ENCODE results near the gene PCBP3. TPM values are rescaled to one million over a fixed set of nuclear protein-coding genes. Genes with fewer than 3 reads are reported as not detected.
"Not testable (repeated sequence)": the region's sequence is repeated elsewhere in the genome, so short reads cannot be mapped to it uniquely, and the experiment has no call there.

PCBP3 gene
- polyA plus RNA-seq (2013, experiment 1 of 2; ENCODE audit: insufficient read length): 6.5 TPM
- polyA plus RNA-seq (2013, experiment 2 of 2; ENCODE audit: insufficient read length): 5.8 TPM

- peak; percentile 96 for DNase-seq
Observed at GRCh38 chr21:45643021-45643980, at the start of gene PCBP3. Gene PCBP3, plus strand, starts transcription at chr21:45643725. Its CDS starts 206,361 bp downstream, at chr21:45850086.

DNA sequence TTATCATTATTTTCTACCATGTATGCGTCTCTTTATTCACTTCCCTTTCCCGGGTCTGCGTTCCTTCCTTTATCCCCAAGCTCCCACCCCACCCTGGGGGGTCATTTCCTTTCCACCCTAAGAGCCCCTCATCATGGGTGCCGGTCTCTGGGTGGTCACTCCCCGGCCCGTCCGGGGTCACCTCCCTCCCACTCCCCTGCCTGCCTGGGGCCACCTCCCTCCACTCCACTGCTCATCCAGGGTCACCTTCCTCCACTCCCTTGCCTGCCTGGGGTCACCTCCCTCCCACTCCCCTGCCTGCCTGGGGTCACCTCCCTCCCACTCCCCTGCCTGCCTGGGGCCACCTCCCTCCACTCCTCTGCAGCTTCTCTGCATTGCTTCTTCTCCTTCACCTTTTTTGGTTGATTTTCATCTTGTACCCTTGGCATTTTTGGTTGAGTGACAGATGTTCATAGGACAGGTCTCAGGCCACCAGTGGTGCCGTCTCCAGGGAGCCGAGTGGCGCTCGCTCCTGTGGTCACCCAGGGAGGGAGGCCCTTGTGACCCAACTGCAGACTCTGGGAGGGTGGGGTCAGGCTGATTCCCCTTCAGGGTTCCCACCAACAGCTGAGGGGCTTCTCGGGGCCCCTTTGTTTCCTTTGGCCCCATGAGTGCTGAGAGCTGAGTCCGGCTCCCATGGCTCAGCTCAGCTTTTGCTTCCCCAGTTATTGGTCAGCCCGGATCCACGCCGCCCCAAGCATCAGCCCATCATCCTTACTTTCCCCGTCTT, 48.6 kb upstream of the PCBP3 start:
- DNase-seq: no peak

DNA sequence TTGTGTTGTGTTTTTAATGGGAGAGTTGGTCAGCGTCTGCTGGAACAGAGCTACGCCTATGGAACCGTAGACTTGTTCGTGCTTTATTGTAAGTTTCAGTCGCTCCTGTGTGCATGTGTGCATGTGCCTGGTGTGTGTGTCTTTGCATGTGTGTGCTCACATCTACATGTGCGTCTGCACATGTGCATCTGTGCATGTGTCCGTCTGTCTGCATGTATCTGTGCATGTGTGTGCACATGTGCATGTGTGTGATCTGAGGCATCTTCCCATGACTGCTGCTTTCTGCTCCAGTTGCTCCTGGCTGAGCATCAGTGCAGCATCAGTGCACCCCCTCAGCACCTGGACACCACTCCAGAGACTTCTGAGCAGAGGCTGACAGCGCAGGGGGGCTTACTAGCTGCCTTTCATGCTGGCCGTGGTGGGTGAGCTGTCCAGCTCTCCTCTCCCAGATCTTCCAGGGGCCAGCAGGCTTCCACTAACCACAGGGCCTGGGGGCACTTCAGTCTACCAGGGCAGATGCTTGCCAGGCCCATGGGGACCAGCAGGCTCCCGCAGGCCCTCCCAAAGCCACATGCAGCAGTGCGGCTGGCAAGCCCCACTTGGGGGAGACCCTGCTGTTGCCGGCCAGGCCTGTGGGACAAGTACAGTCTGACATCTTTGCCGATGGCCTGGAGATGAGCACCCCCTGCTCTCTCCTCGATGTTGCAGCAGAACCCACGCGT, 47.8 kb upstream of the PCBP3 start:
- DNase-seq: no peak

DNA sequence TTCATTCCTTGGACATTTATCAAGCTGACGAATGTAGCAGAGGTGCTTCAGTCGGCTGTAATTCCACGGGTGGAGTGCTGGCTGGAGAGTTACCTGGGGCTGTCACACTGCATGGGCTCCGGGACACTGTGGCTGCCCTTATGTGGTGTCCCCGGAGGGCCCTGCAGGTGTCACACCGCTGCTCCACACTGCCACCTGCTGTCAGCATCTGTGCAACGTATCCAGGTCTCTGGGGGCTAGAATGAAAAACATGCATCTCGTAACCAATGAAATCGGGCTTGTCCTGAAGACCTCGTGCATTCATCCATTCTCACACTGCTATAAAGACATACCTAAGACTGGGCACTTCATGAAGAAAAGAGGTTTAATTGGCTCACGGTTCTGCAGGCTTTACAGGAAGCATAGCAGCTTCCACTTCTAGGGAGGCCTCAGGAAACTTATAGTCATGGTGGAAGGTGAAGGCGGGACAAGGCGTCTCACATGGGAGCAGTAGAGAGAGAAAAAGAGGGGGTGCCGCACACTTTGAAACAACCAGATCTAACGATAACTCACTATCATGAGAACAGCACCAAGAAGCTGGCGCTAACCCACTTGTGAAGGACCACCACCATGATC, 46.7 kb upstream of the PCBP3 start:
- peak; percentile 33 for DNase-seq

GRCh38 chr21:45598109-45598508, 45.4 kb upstream of the PCBP3 start:
- DNase-seq: no peak

GRCh38 chr21:45598666-45599065, 44.9 kb upstream of the PCBP3 start:
- no peak for DNase-seq

DNA sequence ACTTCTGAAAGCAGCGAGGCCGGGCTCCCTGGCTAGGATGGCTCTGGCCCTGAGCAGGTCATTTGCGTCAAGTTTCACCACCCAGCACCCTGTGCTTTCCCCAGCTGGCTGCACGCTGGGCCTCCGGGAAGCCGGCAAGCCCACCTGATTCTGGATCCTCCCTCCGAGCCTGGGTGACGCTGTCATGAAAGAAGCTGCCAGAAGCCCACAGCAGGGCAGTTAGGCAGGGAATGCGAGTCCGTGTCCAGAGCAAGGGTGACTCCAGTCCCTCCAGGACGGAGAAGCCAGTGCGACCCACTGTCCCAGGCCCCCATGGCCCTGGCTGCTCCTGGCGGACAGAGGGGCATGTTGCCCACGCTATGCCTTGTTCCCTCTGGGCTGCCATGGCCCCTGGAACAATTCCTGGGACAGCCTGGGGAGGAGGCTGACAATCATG, 44.4 kb upstream of the PCBP3 start:
- DNase-seq: no peak

- no peak for DNase-seq
Observed at GRCh38 chr21:45600248-45600647, 43.3 kb upstream of the PCBP3 start.

DNA sequence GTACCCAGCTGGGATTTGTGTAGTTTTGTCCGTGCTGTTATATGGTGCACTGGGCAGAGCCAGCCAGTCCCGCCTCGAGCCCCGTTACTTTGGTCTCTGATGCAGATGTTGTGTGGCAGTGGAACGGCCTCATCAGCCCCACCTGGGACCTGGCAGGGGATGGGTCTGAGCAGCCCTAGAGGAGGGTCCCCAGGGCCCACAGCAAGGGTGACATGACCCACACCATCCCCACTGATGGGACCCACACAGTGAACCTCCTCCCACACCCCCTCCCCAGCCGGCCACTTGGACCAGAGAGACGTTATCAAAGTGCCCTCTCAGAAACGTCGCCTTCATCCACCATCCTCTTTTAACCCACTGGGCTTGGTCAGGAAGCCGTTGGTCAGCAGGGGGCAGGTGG, 42.0 kb upstream of the PCBP3 start:
- DNase-seq: no peak

DNA sequence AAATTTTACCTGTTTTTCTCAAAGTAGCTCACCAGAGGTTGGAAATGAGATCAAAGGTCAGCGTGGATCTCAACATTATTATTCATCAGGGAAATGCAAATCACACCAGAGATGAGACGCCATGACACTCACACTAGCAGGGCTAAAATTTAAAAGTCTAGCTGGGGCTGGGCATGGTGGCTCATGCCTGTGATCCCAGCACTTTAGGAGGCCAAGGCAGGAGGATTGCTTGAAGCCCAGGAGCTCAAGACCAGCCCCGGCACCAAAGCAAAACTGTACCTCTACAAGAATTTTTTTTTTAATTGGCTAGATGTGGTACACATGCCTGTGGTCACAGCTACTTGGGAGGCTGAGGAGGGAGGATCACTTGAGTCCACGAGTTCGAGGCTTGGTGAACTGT, 41.4 kb upstream of the PCBP3 start:
- no peak for DNase-seq

GRCh38 chr21:45603481-45603880, 40.0 kb upstream of the PCBP3 start:
- no peak for DNase-seq

GRCh38 chr21:45604681-45605080, 38.8 kb upstream of the PCBP3 start:
- DNase-seq: not testable (repeated sequence)

- DNase-seq: no peak
Observed at GRCh38 chr21:45607021-45607908, 36.3 kb upstream of the PCBP3 start.

GRCh38 chr21:45607909-45608295, 35.6 kb upstream of the PCBP3 start:
- no peak for DNase-seq

DNA sequence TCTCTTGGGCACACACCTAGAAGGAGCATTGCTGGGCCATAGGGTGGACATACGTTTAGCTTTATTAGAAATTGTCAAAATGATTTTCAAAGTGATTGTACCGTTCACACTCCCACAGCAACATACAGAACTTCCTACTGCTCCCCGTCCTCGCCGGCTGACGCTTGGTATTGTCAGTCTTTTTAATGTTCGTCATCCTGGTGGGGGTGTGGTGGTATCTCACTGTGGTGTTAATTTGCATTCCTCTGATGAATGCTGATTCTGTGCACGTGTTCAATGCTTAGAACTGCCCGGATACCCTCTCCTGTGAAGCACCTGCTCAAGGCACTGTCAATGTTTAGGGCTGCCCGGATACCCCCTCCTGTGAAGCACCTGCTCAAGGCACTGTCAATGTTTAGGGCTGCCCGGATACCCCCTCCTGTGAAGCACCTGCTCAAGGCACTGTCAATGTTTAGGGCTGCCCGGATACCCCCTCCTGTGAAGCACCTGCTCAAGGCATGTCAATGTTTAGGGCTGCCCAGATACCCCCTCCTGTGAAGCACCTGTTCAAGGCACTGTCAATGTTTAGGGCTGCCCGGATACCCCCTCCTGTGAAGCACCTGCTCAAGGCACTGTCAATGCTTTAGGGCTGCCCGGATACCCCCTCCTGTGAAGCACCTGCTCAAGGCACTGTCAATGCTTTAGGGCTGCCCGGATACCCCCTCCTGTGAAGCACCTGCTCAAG, 34.6 kb upstream of the PCBP3 start:
- DNase-seq: not testable (repeated sequence)

GRCh38 chr21:45609616-45610015, 33.9 kb upstream of the PCBP3 start:
- not testable (repeated sequence) for DNase-seq

- no peak for DNase-seq
Observed at GRCh38 chr21:45611296-45611695, 32.2 kb upstream of the PCBP3 start.

DNA sequence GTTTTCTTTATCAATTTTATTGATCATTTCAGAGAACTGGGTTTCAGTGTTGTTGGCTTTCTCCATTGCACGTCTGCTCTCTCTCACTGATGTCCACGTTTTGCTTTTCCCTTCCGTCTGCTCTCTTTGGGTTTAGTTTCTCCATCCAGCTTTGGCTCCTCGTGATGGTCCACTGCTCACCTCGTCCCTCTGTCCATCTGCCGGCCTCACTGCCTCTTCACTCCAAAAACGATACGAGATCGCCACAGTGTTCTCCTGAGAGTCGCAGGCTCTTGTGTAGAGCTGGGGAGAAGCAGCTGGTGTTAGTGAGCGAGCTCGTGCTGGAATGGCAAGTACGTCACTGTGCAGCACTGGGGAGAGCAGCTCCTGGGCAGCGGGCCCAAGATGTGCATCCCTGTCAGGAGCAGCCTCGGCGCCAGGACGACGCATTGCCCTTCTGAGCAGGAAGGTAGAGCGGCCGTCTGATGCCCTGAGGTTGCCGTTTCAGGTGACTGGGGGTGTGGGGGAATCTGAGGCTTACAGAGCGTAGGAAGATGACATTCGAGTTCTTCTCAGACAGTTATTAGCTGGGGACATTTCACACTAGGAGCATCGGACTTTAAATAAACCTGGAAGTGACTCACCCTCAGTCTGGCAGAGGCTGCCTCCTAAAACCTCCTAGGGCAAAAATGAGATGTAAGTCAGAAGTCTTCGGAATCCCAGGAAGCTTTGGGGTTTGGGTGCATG, 31.4 kb upstream of the PCBP3 start:
- DNase-seq: peak; percentile 52

- not testable (repeated sequence) for DNase-seq
Observed at GRCh38 chr21:45612665-45613019, 30.9 kb upstream of the PCBP3 start.

DNA sequence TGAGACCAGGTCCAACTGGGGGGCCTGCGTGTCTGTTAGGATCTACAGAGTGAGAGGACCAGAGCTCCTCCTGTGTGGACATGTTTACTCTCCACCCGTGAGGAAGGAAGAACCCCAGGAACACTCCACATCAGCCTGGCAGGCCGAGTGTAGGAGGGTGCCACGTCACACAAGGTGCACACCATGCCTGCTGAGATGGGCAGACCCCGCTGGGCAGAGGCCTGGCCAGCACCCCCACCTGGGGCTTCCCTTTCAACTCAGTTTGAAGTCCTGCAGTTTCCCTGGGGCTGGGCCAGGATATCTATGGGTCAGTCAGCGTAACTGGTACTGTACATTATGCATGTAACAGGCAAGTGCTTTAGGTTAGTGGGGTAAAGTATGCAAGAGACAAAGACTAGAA, 30.1 kb upstream of the PCBP3 start:
- no peak for DNase-seq
